ENCODE data around the gene OPA1. TPM values are rescaled to one million over a fixed set of nuclear protein-coding genes. Genes with fewer than 3 reads are reported as not detected.

OPA1 gene
- total RNA-seq, 4 donors from 2014 or later, result 45.3 to 78.8 (median 48.7) TPM

- H3K4me3 ChIP-seq (replicated peaks in 1 of 3), result no peak overlapping the region
- 69 to 97% methylated on average over 1 of the region's 1 CpG for WGBS, 2 donors
- TF ChIP-seq POLR2A (IDR thresholded peaks at IDR 0.05), result no peak
- TF ChIP-seq, protein P1, sequence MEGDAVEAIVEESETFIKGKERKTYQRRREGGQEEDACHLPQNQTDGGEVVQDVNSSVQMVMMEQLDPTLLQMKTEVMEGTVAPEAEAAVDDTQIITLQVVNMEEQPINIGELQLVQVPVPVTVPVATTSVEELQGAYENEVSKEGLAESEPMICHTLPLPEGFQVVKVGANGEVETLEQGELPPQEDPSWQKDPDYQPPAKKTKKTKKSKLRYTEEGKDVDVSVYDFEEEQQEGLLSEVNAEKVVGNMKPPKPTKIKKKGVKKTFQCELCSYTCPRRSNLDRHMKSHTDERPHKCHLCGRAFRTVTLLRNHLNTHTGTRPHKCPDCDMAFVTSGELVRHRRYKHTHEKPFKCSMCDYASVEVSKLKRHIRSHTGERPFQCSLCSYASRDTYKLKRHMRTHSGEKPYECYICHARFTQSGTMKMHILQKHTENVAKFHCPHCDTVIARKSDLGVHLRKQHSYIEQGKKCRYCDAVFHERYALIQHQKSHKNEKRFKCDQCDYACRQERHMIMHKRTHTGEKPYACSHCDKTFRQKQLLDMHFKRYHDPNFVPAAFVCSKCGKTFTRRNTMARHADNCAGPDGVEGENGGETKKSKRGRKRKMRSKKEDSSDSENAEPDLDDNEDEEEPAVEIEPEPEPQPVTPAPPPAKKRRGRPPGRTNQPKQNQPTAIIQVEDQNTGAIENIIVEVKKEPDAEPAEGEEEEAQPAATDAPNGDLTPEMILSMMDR (IDR thresholded peaks at IDR 0.05), result no peak
- no peaks in the 10 kb centered on the region for H3K9me3 ChIP-seq
- H3K4me1 ChIP-seq, result no peaks in the 10 kb centered on the region
- H3K36me3 ChIP-seq, result no peaks in the 10 kb centered on the region
- intact Hi-C loops (cut with DNase I), result no loop called here
- H3K27me3 ChIP-seq, result no peaks in the 10 kb centered on the region
- H3K27ac ChIP-seq, result no peak overlapping the region
- DNase-seq, result no peak
These were observed 88.6 kb downstream of the OPA1 start for GRCh38 chr3:193681631-193682030.

GRCh38 chr3:193686665-193687483 is 93.9 kb downstream of the OPA1 start:
- intact Hi-C loops (cut with DNase I), result no loop called here
- no peaks in the 10 kb centered on the region for H3K9me3 ChIP-seq
- TF ChIP-seq, protein P1 (IDR thresholded peaks at IDR 0.05), result no peak
- no peak for TF ChIP-seq POLR2A (IDR thresholded peaks at IDR 0.05)
- no peaks in the 10 kb centered on the region for H3K4me1 ChIP-seq
- H3K27me3 ChIP-seq, result no peaks in the 10 kb centered on the region
- 87 to 90% methylated on average over 4 of the region's 4 CpGs for WGBS, 2 donors
- H3K4me3 ChIP-seq (replicated peaks in 1 of 3), result no peak overlapping the region
- DNase-seq, result no peak
- H3K27ac ChIP-seq, result no peak overlapping the region
- no peaks in the 10 kb centered on the region for H3K36me3 ChIP-seq

- WGBS, 2 donors, result 94 to 97% methylated on average over 9 of the region's 9 CpGs
- no peak overlapping the region for H3K4me3 ChIP-seq (replicated peaks in 1 of 3)
- no peaks in the 10 kb centered on the region for H3K27me3 ChIP-seq
- DNase-seq, result no peak
- peaks cover 0 to 3% of the 10 kb centered on the region in 2 donors for H3K4me1 ChIP-seq
- intact Hi-C loops (cut with DNase I), result no loop called here
- H3K27ac ChIP-seq, result no peak overlapping the region
- TF ChIP-seq, protein P1 (IDR thresholded peaks at IDR 0.05), result no peak
- no peak for TF ChIP-seq POLR2A (IDR thresholded peaks at IDR 0.05)
- H3K36me3 ChIP-seq, result no peaks in the 10 kb centered on the region
- no peaks in the 10 kb centered on the region for H3K9me3 ChIP-seq
These were observed 96.1 kb downstream of the OPA1 start for GRCh38 chr3:193688834-193689714.

- Histone ChIP-seq H3K9me3 (no peaks in the 10 kb centered on the region), H3K36me3 (peaks cover 4 to 8% of the 10 kb centered on the region in 2 donors), H3K4me3 (replicated peaks in 1 of 3) (no peak overlapping the region), H3K27me3 (no peaks in the 10 kb centered on the region), H3K27ac (no peak overlapping the region), H3K4me1 (peaks cover 0 to 3% of the 10 kb centered on the region in 2 donors)
- TF ChIP-seq, protein P1 (IDR thresholded peaks at IDR 0.05), result no peak
- TF ChIP-seq POLR2A (IDR thresholded peaks at IDR 0.05), result no peak
- DNase-seq, result no peak
- intact Hi-C loops (cut with DNase I), result no loop called here
- 80 to 83% methylated on average over 5 of the region's 5 CpGs for WGBS, 2 donors
These were observed 100.8 kb downstream of the OPA1 start for GRCh38 chr3:193693774-193694173.

Data from thyroid gland (tissue), 4 donors.